CD4-positive, alpha-beta T cell (primary cell): ENCODE measurements around the gene PTPRS. TPM values are rescaled to one million over a fixed set of nuclear protein-coding genes. Genes with fewer than 3 reads are reported as not detected.

Source experiments
- ATAC-seq: fragments of 200-7000 bp; cut with Tn5 transposase; one replicate; pipeline ENCODE4 v1.10.0; 2022; ENCODE audit warnings: mild to moderate bottlenecking; ENCODE audit not compliant: poor library complexity
- CTCF ChIA-PET: fragments of 350-600 bp; sonication (Branson Sonifier 250); formaldehyde crosslinking; loops from one replicate; lab custom pipeline; 2021; ENCODE audit warnings: antibody characterized with exemption, inconsistent platforms; lab: Charles Lee
- POLR2A ChIA-PET: fragments of 350-600 bp; sonication (Branson Sonifier 250); formaldehyde crosslinking; loops from one replicate; lab custom pipeline; 2021; ENCODE audit warnings: antibody characterized with exemption, inconsistent platforms; lab: Charles Lee
- DNase-seq, 14 experiments: peaks; one replicate each; pipeline ENCODE4 v3.0.0-alpha.2; 2013 to 2020; ENCODE audit warnings: mixed read lengths in 2 of 14
- H3K27ac ChIP-seq, 2 donors: one replicate each; pipeline versions ENCODE4 v1.5.1 to v1.7.0; 2013; ENCODE audit warnings: low read length in 2 of 2, low read depth in 1 of 2, mild to moderate bottlenecking in 1 of 2
- H3K27me3 ChIP-seq, 2 experiments: 1 replicate in 1 of 2; 2 replicates in 1 of 2; pipeline versions ENCODE4 v1.6.1 to v1.7.0; 2013; ENCODE audit warnings: low read length in 2 of 2, control low read depth in 1 of 2, mild to moderate bottlenecking in 1 of 2, moderate library complexity in 1 of 2; ENCODE audit not compliant: insufficient read depth in 2 of 2, control insufficient read depth in 1 of 2
- H3K36me3 ChIP-seq: one replicate; pipeline ENCODE4 v1.6.1; 2013; ENCODE audit warnings: low read length, control low read depth; ENCODE audit not compliant: insufficient read depth
- H3K4me1 ChIP-seq: one replicate; pipeline ENCODE4 v1.6.1; 2013; ENCODE audit warnings: low read length, control low read depth; ENCODE audit not compliant: insufficient read depth
- H3K4me3 ChIP-seq: one replicate; pipeline ENCODE4 v1.5.1; 2013; ENCODE audit warnings: mild to moderate bottlenecking, low read length, moderate library complexity
- H3K9me3 ChIP-seq, 2 experiments: 1 replicate in 1 of 2; 2 replicates in 1 of 2; pipeline versions ENCODE4 v1.6.1 to v1.7.0; 2013; ENCODE audit warnings: low read length in 2 of 2, mild to moderate bottlenecking in 2 of 2, control low read depth in 1 of 2, moderate library complexity in 1 of 2; ENCODE audit not compliant: control insufficient read depth in 1 of 2, insufficient read depth in 1 of 2
- H3K27ac Mint-ChIP-seq: one replicate; pipeline ENCODE4 v1.8.0; 2020; ENCODE audit warnings: mixed read lengths
- H3K27me3 Mint-ChIP-seq: one replicate; pipeline ENCODE4 v1.8.0; 2021; ENCODE audit warnings: mixed read lengths
- H3K36me3 Mint-ChIP-seq: one replicate; pipeline ENCODE4 v1.8.0; 2021; ENCODE audit warnings: low read depth, mixed read lengths
- H3K4me1 Mint-ChIP-seq: one replicate; pipeline ENCODE4 v1.8.0; 2021; ENCODE audit warnings: low read depth, mixed read lengths
- H3K4me3 Mint-ChIP-seq: one replicate; pipeline ENCODE4 v1.8.0; 2020; ENCODE audit warnings: mild to moderate bottlenecking, mixed read lengths
- H3K9me3 Mint-ChIP-seq: one replicate; pipeline ENCODE4 v1.8.0; 2020; ENCODE audit warnings: mixed read lengths
- intact Hi-C, 2 experiments: fragments of 100-400 bp; cut with DNase I in 1 of 2; cut with micrococcal nuclease in 1 of 2; formaldehyde crosslinking; loops; one replicate each; pipeline versions ENCODE4 v1.15.1 to v1.9.0; 2023 to 2025; cut with DNase I, micrococcal nuclease
- total RNA-seq, 174 experiments: library from RNA in 2 of 174; stranded (reverse) in 2 of 174; gene quantifications; one replicate each; pipeline ENCODE4 v1.2.3 and lab custom pipeline; 2021 to 2026
- TF ChIP-seq, protein P1 (sequence below): fragments of 200-600 bp; IDR thresholded peaks from one replicate; pipeline ENCODE4 v1.8.0; 2022; ENCODE audit warnings: antibody characterized with exemption, mild to moderate bottlenecking

PTPRS gene
- total RNA-seq, 2 experiments from 2014 or later, result 5.3 to 6.3 TPM

- intact Hi-C loops, result no loop called here
- CTCF ChIA-PET, result no interaction called here
- Histone ChIP-seq H3K27ac (no peak overlapping the region), H3K9me3 (peaks cover 0 to 13% of the 10 kb centered on the region in 2 experiments), H3K4me3 (no peak overlapping the region), H3K27me3 (peaks cover 0 to 3% of the 10 kb centered on the region in 2 experiments), H3K36me3 (no peaks in the 10 kb centered on the region), H3K4me1 (no peaks in the 10 kb centered on the region)
- no peak for ATAC-seq
- Mint-ChIP-seq H3K4me3 (no peak overlapping the region), H3K36me3 (no peaks in the 10 kb centered on the region), H3K27me3 (peaks cover 5% of the 10 kb centered on the region), H3K4me1 (no peaks in the 10 kb centered on the region), H3K9me3 (no peaks in the 10 kb centered on the region), H3K27ac (no peak overlapping the region)
- POLR2A ChIA-PET, result no interaction called here
- DNase-seq, result no peak
- TF ChIP-seq, protein P1, sequence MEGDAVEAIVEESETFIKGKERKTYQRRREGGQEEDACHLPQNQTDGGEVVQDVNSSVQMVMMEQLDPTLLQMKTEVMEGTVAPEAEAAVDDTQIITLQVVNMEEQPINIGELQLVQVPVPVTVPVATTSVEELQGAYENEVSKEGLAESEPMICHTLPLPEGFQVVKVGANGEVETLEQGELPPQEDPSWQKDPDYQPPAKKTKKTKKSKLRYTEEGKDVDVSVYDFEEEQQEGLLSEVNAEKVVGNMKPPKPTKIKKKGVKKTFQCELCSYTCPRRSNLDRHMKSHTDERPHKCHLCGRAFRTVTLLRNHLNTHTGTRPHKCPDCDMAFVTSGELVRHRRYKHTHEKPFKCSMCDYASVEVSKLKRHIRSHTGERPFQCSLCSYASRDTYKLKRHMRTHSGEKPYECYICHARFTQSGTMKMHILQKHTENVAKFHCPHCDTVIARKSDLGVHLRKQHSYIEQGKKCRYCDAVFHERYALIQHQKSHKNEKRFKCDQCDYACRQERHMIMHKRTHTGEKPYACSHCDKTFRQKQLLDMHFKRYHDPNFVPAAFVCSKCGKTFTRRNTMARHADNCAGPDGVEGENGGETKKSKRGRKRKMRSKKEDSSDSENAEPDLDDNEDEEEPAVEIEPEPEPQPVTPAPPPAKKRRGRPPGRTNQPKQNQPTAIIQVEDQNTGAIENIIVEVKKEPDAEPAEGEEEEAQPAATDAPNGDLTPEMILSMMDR, result no peak
These were observed 31.0 kb downstream of the PTPRS start for GRCh38 chr19:5309438-5310204.

DNA sequence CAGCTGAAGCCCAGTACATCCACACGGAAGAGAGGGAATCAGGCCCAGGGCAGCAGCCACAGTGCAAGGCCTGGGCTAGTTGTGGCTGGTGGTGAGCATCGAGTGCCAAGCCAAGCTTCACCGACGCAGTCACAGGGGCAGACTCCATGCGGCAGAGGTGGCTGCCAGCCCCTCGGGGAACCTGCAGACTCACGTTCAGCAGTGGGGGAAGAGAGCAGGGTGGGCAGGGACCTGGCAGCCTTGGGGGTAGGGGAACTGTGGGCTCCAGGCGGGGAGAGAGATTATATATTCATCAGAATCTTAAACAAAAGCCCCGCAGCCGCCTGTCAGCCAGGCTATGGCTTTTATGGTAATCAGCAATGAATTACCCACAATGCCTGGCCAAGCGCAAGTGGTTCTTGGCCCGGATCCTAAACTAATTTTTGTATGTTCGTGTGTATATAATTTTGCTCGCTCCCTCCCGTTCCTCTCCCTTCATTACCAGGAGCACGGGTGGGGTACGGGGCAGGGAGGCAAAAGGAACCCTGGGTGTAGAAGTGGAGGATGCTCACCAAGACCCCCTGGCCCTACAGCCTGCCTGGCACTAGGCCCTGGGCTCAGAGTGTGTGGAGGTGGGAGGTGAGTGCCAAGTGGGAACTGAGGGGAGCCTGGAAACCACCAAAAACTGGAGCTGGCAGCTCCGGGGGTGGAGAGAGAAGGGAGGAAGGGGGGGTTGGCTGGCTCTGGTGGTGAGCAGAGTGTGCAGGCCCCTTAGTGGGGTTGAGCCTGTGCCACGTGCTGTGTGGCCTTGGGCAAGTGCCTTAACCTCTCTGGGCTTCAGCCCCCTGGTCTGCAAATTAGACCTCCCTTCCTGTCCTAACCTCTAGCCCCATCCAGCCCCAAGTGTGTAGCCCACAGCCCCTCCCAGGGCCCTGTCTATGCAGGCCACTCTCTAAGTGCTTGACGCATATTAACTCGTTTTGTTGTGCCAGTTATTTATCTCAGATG is 31.9 kb downstream of the PTPRS start:
- Histone ChIP-seq H3K27ac (no peak overlapping the region), H3K27me3 (peaks cover 0 to 3% of the 10 kb centered on the region in 2 experiments), H3K4me1 (no peaks in the 10 kb centered on the region), H3K36me3 (no peaks in the 10 kb centered on the region), H3K4me3 (no peak overlapping the region), H3K9me3 (peaks cover 0 to 13% of the 10 kb centered on the region in 2 experiments)
- H3K4me3 Mint-ChIP-seq, result no peak overlapping the region
- no peaks in the 10 kb centered on the region for H3K36me3 Mint-ChIP-seq
- ATAC-seq (no peak), DNase-seq (no peak)
- TF ChIP-seq, protein P1, result no peak
- H3K4me1 Mint-ChIP-seq, result no peaks in the 10 kb centered on the region
- H3K9me3 Mint-ChIP-seq, result no peaks in the 10 kb centered on the region
- intact Hi-C loops, result no loop called here
- no peak overlapping the region for H3K27ac Mint-ChIP-seq
- CTCF ChIA-PET, result no interaction called here
- peaks cover 4% of the 10 kb centered on the region for H3K27me3 Mint-ChIP-seq
- POLR2A ChIA-PET, result no interaction called here

- Histone ChIP-seq H3K9me3 (peaks cover 0 to 9% of the 10 kb centered on the region in 2 experiments), H3K4me3 (no peak overlapping the region), H3K27ac (no peak overlapping the region), H3K36me3 (no peaks in the 10 kb centered on the region), H3K27me3 (no peaks in the 10 kb centered on the region), H3K4me1 (no peaks in the 10 kb centered on the region)
- Mint-ChIP-seq H3K27me3 (peaks cover 4% of the 10 kb centered on the region), H3K4me1 (no peaks in the 10 kb centered on the region), H3K36me3 (no peaks in the 10 kb centered on the region), H3K4me3 (no peak overlapping the region), H3K9me3 (no peaks in the 10 kb centered on the region), H3K27ac (no peak overlapping the region)
- no peak for DNase-seq
- ChIA-PET POLR2A (no interaction called here), CTCF (no interaction called here)
- no peak for ATAC-seq
- intact Hi-C loops, result no loop called here
- TF ChIP-seq, protein P1, result no peak
These were observed 33.0 kb downstream of the PTPRS start for GRCh38 chr19:5307655-5308054.
